ENCODE data around the gene HLA-A.

DNA sequence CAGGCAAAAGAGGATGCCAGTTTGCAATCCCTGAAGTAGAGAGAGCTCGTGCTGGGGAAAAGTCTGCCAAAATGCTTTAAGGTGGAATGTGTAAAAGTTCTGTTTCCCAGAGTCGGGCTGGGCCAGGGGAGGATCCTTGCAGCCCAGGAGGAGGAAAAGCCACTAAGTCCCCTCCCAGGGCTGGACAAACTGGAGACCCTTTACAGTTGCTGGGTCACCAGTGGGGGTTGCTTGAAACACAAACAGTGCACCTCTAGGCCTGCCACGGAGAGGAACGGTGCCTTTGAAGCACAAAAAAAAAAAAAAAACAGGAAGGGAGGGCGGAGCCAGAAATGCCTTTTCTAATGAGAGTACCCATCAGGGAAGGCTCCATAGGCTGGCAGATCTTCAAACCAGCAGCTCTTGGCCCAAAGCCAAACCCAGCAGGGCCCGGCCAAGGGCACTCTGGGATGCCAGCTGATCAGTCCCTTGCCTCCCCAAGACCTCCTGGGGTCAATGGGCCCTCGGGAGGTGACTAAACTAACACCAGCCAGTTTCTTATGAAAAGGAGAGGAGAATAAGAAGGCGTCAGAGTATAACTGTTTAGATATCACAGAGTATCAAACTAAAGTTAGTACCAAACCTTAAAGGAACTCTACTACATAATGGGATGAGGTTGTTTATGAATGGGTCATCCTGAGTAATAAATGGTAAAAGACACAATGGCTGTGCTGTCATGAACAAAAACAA, 23.7 kb downstream of the HLA-A start:
- TF ChIP-seq, protein P1, sequence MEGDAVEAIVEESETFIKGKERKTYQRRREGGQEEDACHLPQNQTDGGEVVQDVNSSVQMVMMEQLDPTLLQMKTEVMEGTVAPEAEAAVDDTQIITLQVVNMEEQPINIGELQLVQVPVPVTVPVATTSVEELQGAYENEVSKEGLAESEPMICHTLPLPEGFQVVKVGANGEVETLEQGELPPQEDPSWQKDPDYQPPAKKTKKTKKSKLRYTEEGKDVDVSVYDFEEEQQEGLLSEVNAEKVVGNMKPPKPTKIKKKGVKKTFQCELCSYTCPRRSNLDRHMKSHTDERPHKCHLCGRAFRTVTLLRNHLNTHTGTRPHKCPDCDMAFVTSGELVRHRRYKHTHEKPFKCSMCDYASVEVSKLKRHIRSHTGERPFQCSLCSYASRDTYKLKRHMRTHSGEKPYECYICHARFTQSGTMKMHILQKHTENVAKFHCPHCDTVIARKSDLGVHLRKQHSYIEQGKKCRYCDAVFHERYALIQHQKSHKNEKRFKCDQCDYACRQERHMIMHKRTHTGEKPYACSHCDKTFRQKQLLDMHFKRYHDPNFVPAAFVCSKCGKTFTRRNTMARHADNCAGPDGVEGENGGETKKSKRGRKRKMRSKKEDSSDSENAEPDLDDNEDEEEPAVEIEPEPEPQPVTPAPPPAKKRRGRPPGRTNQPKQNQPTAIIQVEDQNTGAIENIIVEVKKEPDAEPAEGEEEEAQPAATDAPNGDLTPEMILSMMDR (IDR thresholded peaks at IDR 0.05), result no peak
- peak in 1 of 2 donors; percentile 43 for TF ChIP-seq POLR2A (IDR thresholded peaks at IDR 0.05)

Measured in adrenal gland (tissue), 5 donors.